ENCODE results near the gene HCRTR1. TPM values are rescaled to one million over a fixed set of nuclear protein-coding genes. Genes with fewer than 3 reads are reported as not detected.

Gene HCRTR1
- total RNA-seq = 0.53 and 0.92 TPM in 2 replicates

- DNase-seq (ENCODE audit: low read depth, low spot score) = no peak
These were observed at the start of gene HCRTR1 for GRCh38 chr1:31617218-31617915. Gene HCRTR1 (plus strand): TSS chr1:31617689. CDS start chr1:31619193, 1,504 bp downstream.

GRCh38 chr1:31567956-31568570, 49.4 kb upstream of the HCRTR1 start:
- DNase-seq (ENCODE audit: low read depth, low spot score) = no peak

DNA sequence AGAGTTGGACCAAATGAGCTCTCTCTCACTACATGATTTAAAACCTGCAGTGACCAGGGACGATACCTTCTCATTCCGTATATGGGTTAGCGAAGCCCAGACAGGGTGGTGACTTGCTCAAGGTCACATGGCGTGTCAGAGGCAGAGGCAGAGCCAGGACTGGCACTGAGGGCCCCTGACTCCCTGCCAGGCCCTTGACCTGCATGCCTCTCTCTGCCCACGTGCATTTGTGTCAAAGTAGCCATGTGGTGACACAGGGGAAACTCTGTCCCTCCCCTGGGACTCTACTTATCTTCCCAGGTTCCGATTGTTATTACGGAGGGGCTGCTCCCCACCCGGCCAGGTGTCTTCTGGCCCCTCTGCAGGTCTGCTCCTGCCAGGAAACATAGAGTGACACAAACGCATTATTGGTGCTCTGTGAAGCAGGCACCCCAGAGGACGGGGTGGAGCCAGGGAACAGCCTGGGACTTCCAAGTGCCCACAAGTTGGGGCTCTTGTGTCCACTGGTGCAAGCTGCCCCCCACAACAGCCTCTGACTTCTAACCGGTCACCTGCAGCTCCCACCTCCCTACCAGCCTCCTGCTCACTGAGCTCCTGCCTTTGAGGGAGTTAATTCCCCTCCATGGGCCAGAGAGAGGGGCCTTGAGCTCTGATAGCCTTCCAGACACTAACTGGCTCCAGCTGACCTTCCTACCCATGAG, 48.4 kb upstream of the HCRTR1 start:
- no peak for DNase-seq (ENCODE audit: low read depth, low spot score)

DNA sequence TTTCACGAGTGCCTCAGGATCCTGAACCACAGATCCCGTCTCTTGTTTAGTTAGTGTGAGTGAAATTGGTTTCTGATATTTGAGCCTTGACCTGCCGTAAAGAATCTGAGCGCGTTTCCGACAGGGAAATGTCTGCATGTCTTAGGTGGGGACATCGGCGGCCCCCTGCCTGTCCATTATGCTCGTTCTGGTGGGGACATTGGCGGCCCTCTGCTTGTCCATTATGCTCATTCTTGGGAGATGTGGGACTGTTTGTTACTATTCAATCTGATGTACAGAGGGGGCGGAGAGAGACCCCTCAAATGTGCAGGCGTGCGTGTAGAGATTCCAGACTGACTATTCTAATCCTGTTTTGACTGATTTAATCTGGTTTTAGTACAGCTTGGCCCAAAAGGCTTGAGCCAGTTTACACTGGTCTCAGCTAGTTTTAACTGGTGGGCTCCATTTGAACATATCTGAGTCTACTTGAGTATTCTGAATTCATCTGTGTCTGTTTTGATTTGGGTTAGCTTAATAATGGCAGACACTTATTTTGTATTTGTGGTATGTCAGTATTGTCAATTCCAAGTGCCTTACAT, 47.8 kb upstream of the HCRTR1 start:
- no peak for DNase-seq (ENCODE audit: low read depth, low spot score)

- DNase-seq (ENCODE audit: low read depth, low spot score) = no peak
These were observed 47.3 kb upstream of the HCRTR1 start for GRCh38 chr1:31570228-31570627.

GRCh38 chr1:31570906-31571305, 46.6 kb upstream of the HCRTR1 start:
- no peak for DNase-seq (ENCODE audit: low read depth, low spot score)

DNA sequence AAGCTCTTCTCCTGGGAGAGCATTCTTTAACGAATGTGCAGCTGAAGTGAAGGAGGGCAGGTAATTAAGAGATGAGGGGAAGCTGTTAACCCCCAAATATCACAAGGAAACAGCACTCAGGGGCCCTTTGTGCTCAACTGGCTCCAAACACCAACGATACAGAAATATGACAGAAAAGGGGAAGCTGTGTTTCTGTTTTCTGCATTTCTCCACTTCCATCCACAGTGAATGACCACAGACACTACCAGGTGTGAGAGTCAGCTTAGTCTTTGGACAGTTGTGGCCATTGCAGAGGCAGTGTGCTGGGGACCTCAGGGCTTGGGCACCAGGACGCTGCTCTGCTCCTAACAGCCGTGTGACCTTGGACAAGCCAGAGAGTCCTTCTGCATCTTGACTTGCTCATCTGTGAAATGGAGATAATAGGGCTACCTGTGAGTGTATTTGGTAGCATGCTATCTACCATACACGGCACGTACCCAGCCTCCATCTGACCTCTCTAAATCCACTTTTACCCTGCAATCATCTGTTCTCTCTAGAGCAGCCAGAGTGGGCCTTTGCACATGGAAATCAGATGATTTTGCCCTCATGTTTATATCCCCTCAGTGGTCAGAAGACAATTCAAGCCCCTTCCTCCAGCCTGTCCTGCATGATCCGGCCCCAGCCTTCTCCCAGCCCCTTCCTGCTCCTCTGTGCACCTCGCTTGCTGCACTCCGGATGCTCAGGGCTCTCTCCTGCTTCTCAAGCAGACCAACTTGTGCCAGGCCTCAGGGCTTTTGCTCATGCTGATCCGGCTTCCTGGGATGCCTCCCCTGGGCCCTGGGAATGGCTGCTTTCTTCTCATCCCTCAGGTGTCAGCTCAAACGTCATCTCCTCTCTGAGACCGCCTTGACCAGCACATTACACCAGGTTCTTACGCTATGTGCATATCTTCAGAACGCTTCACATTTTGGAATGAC, 45.9 kb upstream of the HCRTR1 start:
- no peak for DNase-seq (ENCODE audit: low read depth, low spot score)

DNA sequence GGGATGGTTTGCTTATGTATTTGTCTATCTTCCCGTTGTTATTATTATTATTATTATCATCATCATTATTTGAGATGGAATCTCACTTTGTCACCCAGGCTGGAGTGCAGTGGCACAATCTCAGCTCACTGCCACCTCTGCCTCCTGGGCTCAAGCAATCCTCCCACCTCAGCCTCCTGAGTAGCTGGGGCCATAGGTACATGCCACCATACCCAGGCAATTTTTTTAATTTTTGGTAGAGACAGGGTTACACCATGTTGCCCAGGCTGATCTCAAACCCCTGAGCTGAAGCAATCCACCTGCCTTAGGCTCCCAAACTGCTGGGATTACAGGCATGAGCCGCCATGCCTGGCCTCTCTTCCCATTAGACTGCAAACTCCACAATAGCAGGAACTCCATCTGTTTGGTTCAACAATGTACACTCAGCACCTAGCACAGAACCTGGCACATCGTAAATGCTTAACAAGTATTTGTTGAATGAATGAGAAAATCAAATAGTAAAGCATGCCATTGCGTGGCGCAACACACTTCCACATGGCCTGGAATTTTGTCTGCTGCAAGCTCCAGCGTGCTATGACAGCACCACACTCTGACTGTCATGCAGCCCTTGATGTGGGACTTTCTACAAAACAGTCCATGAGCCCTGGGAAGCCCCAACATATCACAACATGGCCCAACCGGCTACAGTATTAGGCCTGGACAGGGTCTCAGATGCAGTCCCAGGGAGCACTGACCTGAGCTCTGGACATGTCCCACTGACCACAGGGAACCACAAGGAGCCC, 45.0 kb upstream of the HCRTR1 start:
- no peak for DNase-seq (ENCODE audit: low read depth, low spot score)

DNA sequence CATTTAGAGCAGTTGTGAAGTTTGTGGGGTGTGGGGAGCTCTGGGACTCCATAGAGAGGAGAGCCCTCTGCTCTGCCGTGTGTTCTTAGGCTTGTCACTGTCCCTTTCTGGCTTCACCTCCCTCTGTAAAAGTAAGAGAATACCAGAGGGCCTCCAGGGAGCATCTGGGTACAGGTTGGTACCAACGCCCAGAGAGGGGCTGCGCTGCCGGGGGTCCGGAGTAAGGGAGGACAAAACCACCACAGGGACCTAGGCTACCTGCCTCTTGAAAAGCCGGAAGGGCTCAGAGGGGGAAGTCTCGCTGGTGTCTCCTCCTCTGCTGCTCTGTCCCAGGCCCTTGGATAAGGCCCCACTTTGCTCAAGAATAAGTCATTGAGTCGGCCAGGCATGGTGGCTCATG, 44.2 kb upstream of the HCRTR1 start:
- no peak for DNase-seq (ENCODE audit: low read depth, low spot score)

DNA sequence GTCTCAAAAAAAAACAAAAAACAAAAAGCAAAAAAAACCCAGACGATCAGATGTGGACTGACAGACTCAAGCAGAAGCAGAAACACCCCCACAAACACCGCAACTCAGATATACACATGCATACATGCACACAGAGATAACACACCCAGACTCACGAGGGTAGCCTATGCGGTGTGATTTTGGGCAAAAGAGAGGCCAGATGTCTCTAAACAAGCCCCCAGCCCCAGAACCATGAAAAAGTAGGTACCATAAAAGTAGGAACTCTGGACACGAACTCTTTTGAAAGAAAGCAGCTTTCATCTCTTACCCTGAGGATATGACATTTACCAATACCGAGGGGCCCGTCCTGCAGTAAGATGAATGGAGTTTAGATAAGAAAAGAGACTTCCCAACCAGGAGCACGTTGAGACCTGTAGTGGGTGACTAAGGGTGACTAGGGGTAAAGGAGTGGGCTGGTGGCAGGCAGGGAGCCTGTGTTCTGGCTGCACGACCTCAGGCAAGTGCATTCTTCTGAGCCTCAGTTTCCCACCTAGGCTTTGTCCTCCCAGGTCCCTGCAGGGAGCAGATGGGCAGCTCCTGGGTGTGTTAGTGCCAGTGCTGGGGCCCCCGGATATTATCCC, 42.6 kb upstream of the HCRTR1 start:
- DNase-seq (ENCODE audit: low read depth, low spot score) = no peak

GRCh38 chr1:31575369-31576140, 41.9 kb upstream of the HCRTR1 start:
- DNase-seq (ENCODE audit: low read depth, low spot score) = no peak

GRCh38 chr1:31576201-31576669, 41.3 kb upstream of the HCRTR1 start, which contains the start of gene TINAGL1:
Gene TINAGL1 (plus strand): TSS chr1:31576515. CDS start chr1:31577149, 634 bp downstream.
- no peak for DNase-seq (ENCODE audit: low read depth, low spot score)

DNA sequence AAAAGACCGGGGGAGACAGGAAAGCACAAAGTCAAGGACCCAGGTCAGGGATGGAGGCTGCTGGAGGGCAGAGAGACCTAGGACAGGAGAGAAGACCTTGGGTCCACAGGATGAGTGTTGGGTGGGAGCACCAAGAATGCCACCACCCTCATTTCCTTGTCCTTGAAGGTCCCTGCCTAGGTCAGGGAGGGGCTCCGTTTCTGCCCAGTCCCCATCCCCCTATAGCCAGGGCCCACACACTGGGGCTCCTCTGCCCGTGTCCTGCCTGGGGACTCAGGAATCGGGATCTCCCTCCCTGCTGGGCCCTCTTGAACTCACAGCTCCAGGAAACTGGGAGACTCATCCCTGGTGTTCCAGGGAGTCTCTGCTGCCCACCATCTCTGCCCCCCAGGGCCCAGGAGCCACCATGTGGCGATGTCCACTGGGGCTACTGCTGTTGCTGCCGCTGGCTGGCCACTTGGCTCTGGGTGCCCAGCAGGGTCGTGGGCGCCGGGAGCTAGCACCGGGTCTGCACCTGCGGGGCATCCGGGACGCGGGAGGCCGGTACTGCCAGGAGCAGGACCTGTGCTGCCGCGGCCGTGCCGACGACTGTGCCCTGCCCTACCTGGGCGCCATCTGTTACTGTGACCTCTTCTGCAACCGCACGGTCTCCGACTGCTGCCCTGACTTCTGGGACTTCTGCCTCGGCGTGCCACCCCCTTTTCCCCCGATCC, 40.6 kb upstream of the HCRTR1 start:
- DNase-seq (ENCODE audit: low read depth, low spot score) = no peak

- no peak for DNase-seq (ENCODE audit: low read depth, low spot score)
These were observed 39.8 kb upstream of the HCRTR1 start for GRCh38 chr1:31577515-31578192.

DNA sequence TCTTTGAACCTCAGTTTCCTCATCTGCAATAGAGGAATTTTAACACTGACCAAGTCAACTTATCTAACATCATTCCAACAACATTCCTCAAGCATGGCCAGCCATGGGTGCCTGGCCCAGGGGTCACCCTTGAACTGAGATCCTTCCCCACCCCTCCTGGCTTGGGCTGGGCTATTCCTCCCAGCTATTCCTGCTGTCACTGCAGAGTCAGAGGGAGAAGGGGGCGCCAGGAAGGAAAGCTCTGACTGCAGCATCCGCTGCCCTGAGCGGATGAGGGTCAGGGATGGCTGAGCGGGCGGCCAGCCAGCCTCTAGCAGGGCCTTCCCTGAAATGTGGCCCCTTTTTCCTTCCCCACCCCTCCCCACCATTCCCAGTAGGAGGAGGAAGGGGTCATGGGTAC, 38.1 kb upstream of the HCRTR1 start:
- DNase-seq (ENCODE audit: low read depth, low spot score) = no peak

- no peak for DNase-seq (ENCODE audit: low read depth, low spot score)
These were observed 37.0 kb upstream of the HCRTR1 start for GRCh38 chr1:31580513-31580870.

GRCh38 chr1:31580891-31581603, 36.4 kb upstream of the HCRTR1 start:
- DNase-seq (ENCODE audit: low read depth, low spot score) = no peak

Data from pulmonary artery endothelial cell (primary cell).